HG03175 (cell line): ENCODE data around the gene SNX24.
A peak's percentile ranks its signal among the peaks of the same experiment; 100 is the strongest.
"Not testable (repeated sequence)": the region's sequence is repeated elsewhere in the genome, so short reads cannot be mapped to it uniquely, and the experiment has no call there.

Experiments
- ATAC-seq: cut with Tn5 transposase; IDR thresholded peaks from one replicate; pipeline ENCODE4 v1.9.1; 2021; ENCODE audit warnings: mild to moderate bottlenecking, moderate library complexity; ENCODE audit not compliant: unreplicated experiment

The SNX24 gene

DNA sequence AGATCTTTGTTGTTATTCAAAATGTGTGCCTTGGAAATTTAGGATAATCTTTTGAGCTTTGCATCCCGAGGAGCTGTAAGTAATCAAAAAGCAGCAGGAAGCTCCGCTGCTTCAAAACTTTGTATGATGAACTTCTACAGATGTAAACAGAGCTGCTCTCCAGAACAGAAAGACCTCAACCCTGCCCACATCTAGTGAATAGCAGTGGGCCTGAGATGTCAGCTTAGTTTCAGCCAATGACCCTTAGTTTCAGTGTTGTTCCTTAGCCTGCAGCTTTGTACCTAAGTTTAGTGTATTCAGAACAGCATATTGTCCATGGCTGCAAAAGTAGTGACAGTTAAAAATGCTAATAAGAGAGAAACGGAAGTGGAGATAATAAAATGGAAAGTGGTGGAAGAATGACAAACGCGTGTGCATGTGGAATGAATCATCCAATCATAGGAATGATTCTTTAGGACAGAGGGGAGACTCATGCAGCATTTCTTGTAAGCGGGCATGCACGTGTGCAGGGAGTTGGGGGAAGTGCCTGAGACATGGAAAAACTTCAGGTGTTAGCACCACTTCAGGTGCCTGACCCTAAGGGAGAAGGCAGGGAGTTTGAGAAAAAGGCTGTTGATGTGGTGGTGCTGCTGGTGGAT is 24.9 kb downstream of the SNX24 start:
- ATAC-seq, result no peak

DNA sequence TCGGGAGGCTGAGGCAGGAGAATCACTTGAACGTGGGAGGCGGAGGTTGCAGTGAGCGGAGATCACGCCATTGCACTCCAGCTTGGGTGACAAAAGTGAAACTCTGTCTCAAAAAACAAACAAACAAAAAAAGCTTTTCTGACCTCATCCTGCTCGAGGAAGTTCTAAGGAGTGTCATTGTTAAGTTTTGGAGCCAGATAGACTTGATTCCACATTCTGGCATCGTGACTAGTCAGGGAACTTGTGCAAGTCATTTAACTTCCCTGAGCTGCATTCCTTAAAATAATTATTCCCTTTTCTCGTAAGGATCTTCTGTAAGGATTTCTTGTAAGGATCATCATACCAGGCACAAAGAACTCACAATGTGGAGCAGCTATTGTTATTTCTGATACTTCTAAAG is 26.2 kb downstream of the SNX24 start:
- ATAC-seq, result no peak

- ATAC-seq, result no peak
These were observed 28.9 kb downstream of the SNX24 start for GRCh38 chr5:122874179-122874875.

- peak; percentile 80 for ATAC-seq
These were observed 32.1 kb downstream of the SNX24 start for GRCh38 chr5:122877518-122877917.

DNA sequence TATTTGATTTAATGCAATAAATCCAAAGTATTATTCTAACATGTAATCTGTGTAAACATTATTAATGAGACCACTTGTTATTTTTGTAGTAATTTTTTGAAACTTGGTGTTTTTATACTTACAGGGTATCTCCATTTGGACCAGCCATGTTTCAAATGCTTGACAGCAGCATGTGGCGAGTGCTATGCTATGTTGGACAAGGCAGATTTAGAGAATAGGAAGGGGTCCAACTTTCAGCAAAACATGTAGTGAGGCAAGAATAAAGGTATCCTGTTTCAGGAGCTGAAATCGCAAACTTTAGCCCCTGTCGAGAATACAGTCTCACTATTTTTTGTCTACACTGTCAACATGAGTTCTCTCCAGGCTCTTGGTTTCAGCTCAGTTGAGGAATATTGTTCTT is 33.7 kb downstream of the SNX24 start:
- no peak for ATAC-seq

DNA sequence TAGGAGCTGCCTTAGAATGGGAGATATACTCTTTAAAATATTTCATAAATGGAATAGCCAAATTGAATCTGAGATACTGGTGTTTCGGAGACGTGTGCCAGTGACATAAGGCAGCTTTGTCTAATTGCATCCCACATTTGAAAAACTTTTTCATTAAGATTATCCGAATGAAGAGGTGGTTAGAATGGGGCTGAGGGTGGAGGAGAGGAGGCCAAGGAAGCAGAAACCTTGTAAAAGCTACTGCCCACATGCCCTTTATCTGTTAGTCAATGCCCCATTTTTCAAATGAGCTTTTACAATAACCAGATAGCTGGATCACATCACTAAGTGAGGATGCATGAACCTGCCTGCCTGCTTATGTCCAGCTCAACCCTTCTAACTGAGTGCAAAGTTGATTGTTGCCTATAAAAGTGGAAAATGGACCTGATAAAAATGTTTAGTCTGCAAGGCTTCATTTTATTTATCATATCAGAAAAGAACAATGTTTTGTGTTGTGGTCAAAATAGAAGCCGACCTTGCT is 34.8 kb downstream of the SNX24 start:
- no peak for ATAC-seq

GRCh38 chr5:122880749-122881148 is 35.3 kb downstream of the SNX24 start:
- ATAC-seq, result no peak

GRCh38 chr5:122882831-122883230 is 37.4 kb downstream of the SNX24 start:
- ATAC-seq, result no peak

- no peak for ATAC-seq
These were observed 39.7 kb downstream of the SNX24 start for GRCh38 chr5:122885045-122885517.

DNA sequence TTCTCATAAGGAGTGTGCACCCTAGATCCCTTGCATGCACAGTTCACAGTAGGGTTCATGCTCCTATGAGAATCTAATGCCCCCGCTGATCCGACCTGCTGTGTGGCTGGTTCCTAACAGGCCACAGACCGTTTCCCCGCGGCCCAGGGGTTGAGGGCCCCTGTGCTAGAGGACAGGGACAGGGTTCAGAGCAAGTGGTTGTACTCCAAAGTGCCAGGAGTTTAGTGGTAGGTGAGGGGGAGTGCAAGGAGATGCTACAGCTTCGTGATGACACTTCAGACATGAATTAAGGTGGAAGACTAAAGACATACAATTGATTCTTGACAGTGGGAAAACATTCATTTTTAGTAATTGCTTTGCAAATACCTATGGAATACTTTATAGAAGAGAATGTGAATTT is 40.5 kb downstream of the SNX24 start:
- ATAC-seq, result no peak

DNA sequence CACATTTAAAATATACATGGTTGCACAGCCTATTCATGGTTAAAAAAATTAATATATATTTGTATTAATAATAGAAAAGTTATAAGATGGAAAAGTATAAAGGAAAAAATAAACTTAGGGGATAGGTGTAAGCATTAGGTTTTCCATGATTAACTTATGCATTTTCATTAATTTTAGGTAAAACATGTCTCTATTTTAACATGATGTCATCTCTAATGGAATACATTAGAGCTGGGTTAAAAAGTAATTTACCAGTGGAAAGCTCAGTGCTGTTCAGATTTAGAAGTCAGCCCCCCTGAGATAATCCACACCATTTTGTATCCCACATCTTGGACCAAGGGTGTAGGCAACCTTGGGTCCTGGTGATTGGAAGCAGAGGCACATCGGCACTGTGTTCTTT is 49.7 kb downstream of the SNX24 start:
- no peak for ATAC-seq

DNA sequence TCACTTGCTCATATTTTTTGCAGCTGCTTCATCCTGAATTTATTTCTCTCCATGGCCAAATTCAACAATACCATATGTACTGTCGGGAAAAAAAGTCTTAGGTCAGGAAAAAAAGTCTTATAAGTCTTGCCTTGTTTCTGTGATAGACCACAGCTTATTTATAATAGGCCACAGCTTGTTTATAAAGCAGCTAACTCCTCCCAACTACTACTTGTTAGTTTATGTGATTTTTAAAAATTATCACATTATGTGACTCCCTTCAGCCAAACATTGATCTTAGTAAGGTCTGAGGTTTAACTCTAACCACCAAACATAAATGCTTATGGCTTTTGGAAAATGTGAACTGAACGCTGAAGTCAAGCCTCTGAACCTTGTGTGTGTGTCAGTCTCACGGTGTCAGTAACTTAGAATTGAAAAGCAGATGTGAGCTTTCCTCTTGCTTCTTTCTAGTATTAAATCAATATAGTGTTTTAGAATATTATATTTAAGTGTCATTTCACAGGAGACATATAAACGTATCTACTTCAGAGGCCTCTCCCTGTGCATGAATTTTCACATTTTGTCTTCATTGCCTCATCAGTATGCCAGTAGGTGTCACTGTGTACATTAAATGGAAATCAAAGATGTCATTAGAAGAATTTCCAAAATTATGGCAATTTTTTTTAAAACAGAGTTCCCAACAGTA is 51.3 kb downstream of the SNX24 start:
- no peak for ATAC-seq

DNA sequence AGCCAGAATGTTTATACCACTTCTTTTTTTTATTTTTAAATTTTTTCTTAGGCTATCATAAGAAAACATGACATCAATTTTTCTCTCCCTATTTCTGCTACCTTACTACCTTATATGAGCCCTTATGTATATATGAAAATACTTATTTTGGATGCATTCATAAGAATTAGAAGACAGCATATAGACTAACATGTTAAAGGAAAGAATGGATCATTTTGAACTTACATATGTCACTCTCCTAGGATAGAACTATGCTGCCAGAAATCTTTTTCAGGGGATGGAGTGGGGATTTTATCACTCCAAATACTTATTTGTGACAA is 51.8 kb downstream of the SNX24 start:
- ATAC-seq, result no peak

GRCh38 chr5:122901346-122901745 is 55.9 kb downstream of the SNX24 start:
- no peak for ATAC-seq

DNA sequence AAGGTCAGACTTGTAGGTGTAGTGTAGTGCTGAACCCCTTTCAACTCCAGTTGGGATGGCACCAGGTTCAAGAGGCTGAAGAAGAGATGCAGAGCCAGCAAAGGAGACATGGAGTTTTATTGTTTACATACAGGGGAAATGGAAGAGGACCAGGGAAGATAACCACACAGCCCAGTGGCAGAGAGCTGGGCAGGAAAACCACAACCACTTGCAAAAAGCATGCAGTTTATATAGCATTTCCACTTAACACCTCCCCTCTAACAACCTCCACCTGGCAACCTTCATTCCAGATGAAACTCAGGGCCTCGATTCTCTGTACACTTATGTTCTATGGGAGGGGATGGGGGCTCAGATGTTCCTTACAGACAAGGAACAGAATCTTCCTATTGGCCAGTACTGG is 56.9 kb downstream of the SNX24 start:
- no peak for ATAC-seq

DNA sequence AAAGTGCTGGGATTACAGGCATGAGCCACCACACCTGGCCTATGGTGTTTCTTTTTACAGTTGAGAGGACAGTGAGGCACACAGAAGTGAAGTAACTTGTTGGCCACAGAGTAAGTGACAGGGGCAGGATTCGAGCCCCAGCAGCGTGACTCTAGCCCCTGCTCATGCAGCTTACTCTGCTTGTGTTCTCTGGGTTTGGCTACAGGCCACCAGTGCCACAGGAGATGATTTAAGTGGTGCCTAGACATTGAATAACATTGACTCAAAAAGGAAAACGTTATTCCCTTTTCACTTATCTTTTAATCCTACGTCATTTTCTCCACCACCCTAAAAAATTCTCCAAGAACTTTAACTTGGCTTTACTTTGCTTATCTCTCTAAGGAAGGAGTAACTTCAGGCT is 61.4 kb downstream of the SNX24 start:
- ATAC-seq, result no peak

DNA sequence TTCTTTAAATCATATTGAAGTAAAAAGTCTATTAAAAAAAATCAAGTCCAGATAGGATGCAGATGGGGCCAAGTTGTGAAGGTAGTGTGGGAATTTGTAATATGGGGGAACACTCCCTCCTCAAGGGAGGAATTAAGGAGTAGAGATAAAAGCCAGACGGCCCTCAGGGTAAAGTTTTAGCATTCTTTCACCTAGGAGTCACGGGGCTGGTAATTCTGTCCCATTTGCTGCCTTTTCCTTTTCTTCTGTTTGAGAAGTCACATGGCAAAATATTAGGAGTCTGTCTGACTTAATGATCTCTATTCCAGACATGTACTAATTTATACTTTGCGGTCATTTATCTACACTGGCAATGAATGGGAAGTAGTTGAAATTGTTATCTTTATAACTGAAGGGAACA is 61.9 kb downstream of the SNX24 start:
- no peak for ATAC-seq

DNA sequence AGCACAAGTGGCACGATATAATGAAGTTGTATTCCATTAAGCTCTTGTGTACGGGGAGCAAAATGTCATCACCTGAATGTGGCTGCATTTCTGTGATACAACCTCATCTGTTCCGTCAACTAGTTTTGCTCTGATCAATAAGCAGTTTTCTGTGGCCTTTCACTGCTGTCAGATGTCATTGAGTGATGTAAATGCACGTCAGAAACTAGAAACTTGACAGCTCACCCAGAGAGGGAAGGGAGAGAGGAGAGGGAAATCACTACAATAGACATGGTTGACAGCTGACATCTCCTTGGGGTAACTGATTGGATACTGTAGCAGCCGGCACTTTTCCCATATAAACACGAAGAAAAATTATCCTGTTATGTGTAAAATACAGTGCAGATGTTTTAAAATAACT is 62.7 kb downstream of the SNX24 start:
- ATAC-seq, result no peak

GRCh38 chr5:122908662-122909061 is 63.2 kb downstream of the SNX24 start:
- ATAC-seq, result no peak

DNA sequence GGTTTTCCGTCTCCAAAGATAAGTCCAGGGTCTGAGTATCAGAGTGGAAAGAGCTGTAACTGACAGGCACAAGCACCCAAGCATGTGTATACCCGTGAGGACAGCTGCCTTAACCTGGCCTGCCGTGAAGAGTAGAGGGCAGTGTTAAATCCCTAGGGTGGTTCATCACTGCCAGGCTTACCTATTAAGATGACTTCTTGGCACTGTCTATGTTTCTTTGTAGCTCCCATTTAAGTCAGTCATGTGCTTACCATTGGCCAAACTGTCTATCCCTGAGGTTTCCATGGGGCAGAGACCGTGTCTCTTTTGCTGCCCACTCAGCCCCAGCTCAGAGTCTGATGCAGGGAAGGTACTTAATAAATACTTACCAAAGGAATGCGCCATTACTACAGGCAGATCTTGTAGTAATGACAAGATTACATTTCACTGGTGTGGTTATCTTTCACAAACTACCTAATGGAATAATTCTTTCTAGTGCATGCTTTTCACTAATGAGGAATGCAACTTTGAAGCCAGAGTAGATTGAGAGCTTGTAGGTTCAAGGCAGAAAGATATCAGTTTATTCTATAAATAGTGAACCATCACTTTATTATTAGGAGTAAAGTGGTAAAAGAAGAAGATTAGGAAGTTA is 64.2 kb downstream of the SNX24 start:
- no peak for ATAC-seq

GRCh38 chr5:122913436-122913835 is 68.0 kb downstream of the SNX24 start:
- ATAC-seq, result not testable (repeated sequence)
